NB4 (cell line): ENCODE results near the gene LTA4H.

Experiments
- MAX ChIP-seq: IDR thresholded peaks from 2 replicates; pipeline ENCODE4 v1.6.1; 2011; ENCODE audit warnings: low read depth, low read length
- MYC ChIP-seq: IDR thresholded peaks from 2 replicates; pipeline ENCODE4 v1.6.1; 2011; ENCODE audit warnings: low read depth, low read length
- POLR2A ChIP-seq: IDR thresholded peaks from 2 replicates; pipeline ENCODE4 v1.6.1; 2011; ENCODE audit warnings: mild to moderate bottlenecking; ENCODE audit not compliant: insufficient read length; ENCODE audit errors: extremely low read depth
- TF ChIP-seq, protein P1 (sequence below): IDR thresholded peaks from one replicate; pipeline ENCODE4 v1.5.1; 2012; ENCODE audit warnings: low read depth, low read length

GRCh38 chr12:95953000-95953399, 82.4 kb downstream of the LTA4H start:
- TF ChIP-seq, protein P1, sequence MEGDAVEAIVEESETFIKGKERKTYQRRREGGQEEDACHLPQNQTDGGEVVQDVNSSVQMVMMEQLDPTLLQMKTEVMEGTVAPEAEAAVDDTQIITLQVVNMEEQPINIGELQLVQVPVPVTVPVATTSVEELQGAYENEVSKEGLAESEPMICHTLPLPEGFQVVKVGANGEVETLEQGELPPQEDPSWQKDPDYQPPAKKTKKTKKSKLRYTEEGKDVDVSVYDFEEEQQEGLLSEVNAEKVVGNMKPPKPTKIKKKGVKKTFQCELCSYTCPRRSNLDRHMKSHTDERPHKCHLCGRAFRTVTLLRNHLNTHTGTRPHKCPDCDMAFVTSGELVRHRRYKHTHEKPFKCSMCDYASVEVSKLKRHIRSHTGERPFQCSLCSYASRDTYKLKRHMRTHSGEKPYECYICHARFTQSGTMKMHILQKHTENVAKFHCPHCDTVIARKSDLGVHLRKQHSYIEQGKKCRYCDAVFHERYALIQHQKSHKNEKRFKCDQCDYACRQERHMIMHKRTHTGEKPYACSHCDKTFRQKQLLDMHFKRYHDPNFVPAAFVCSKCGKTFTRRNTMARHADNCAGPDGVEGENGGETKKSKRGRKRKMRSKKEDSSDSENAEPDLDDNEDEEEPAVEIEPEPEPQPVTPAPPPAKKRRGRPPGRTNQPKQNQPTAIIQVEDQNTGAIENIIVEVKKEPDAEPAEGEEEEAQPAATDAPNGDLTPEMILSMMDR = no peak
- no peak for TF ChIP-seq POLR2A
- TF ChIP-seq MAX = no peak
- no peak for TF ChIP-seq MYC
